Measurements from ENCODE around the gene PHF5A. TPM values are rescaled to one million over a fixed set of nuclear protein-coding genes. Genes with fewer than 3 reads are reported as not detected.

PHF5A gene
- total RNA-seq, 1 donor = 38.4 TPM

DNA sequence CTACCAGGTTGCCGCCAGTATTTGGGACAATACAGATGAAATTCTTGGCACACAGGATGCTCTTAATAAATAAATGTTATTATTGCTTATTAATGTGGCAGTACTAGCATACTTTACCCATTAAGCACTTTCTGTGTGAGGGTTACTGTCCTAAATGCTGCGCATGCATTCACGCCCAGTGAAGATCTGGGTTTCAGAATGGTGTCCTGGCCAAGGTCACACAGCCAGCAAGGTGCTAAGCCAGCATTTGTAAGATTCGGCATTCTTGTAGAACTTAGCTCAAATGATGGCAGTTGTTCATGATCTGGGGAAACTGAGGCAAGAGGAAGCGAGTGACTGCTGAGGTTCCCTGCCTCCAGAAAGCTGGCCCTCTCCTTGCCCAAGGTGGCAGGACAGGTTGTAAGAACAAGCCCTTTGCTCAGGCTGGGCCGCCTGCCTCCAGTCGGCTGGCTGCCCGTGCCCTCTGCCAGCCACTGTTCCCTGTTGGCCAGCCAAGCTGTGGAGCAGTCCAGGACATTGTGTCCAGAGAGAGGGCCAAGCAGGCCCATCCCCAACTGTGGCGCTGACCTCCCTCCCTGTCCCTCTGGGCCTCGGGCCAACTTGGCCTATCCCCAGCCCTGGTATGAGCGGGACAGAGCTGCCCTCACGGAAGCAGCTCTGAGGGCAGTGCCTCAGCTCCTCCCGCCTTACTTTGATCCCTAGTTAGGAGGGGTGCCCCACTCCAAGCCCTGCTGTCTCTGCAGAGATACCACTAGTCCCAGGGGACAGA lies 50.7 kb downstream of the PHF5A start:
- Histone ChIP-seq H3K79me2 (ENCODE audit: insufficient read depth, low read length) (peaks cover 14% of the 10 kb centered on the region), H3K4me2 (ENCODE audit: insufficient read depth, low read length) (peak overlapping the region; percentile 12), H3K27me3 (ENCODE audit: insufficient read depth, low read length) (no peaks in the 10 kb centered on the region), H3K27ac (ENCODE audit: low read depth, low read length) (no peak overlapping the region), H3K36me3 (ENCODE audit: insufficient read depth, low read length) (no peaks in the 10 kb centered on the region), H4K20me1 (ENCODE audit: insufficient read depth, low read length) (peaks cover 7% of the 10 kb centered on the region), H3K9me3 (ENCODE audit: low read depth, low read length) (no peaks in the 10 kb centered on the region), H3K4me1 (ENCODE audit: insufficient read depth, low read length) (peaks cover 22% of the 10 kb centered on the region), H2AFZ (ENCODE audit: low read length) (no peak overlapping the region), H3K4me3 (ENCODE audit: insufficient read depth, low read length) (no peak overlapping the region)
- TF ChIP-seq, protein P1, sequence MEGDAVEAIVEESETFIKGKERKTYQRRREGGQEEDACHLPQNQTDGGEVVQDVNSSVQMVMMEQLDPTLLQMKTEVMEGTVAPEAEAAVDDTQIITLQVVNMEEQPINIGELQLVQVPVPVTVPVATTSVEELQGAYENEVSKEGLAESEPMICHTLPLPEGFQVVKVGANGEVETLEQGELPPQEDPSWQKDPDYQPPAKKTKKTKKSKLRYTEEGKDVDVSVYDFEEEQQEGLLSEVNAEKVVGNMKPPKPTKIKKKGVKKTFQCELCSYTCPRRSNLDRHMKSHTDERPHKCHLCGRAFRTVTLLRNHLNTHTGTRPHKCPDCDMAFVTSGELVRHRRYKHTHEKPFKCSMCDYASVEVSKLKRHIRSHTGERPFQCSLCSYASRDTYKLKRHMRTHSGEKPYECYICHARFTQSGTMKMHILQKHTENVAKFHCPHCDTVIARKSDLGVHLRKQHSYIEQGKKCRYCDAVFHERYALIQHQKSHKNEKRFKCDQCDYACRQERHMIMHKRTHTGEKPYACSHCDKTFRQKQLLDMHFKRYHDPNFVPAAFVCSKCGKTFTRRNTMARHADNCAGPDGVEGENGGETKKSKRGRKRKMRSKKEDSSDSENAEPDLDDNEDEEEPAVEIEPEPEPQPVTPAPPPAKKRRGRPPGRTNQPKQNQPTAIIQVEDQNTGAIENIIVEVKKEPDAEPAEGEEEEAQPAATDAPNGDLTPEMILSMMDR (IDR thresholded peaks at IDR 0.05; ENCODE audit: extremely low read depth, low read depth, low read length) = no peak
- DNase-seq (ENCODE audit: insufficient read length, low spot score, missing footprints) = peak; percentile 68

DNA sequence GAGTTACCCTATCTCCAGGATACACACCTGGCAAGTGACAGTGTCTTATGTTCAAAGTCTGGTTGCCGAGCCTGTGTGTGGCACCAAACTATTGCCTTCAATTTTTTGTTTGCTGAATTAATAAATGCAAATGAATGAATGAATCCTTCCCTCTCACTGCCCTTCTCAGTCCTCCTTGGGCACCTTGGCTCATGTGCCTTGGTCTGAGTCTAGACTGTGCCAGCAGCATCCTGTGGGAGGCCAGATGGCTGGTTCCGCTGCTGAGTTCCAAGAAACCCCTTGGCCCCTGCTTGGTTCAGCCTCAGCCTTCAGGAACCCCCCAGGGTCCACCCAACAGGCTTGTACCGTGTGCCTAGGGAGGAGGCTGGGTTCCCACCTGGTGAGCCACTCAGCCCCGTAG lies 52.9 kb downstream of the PHF5A start:
- Histone ChIP-seq H3K4me3 (ENCODE audit: insufficient read depth, low read length) (no peak overlapping the region), H3K9me3 (ENCODE audit: low read depth, low read length) (no peaks in the 10 kb centered on the region), H3K79me2 (ENCODE audit: insufficient read depth, low read length) (peaks cover 19% of the 10 kb centered on the region), H3K4me1 (ENCODE audit: insufficient read depth, low read length) (peaks cover 27% of the 10 kb centered on the region), H3K36me3 (ENCODE audit: insufficient read depth, low read length) (no peaks in the 10 kb centered on the region), H3K4me2 (ENCODE audit: insufficient read depth, low read length) (no peak overlapping the region), H3K27ac (ENCODE audit: low read depth, low read length) (no peak overlapping the region), H3K27me3 (ENCODE audit: insufficient read depth, low read length) (no peaks in the 10 kb centered on the region), H4K20me1 (ENCODE audit: insufficient read depth, low read length) (peaks cover 7% of the 10 kb centered on the region), H2AFZ (ENCODE audit: low read length) (no peak overlapping the region)
- TF ChIP-seq, protein P1 (IDR thresholded peaks at IDR 0.05; ENCODE audit: extremely low read depth, low read depth, low read length) = no peak
- DNase-seq (ENCODE audit: insufficient read length, low spot score, missing footprints) = no peak

GRCh38 chr22:41411021-41411851 lies 57.3 kb downstream of the PHF5A start:
- H3K9me3 ChIP-seq (ENCODE audit: low read depth, low read length) = no peaks in the 10 kb centered on the region
- DNase-seq (ENCODE audit: insufficient read length, low spot score, missing footprints) = peak; percentile 73
- TF ChIP-seq, protein P1 (IDR thresholded peaks at IDR 0.05; ENCODE audit: extremely low read depth, low read depth, low read length) = no peak
- no peak overlapping the region for H3K27ac ChIP-seq (ENCODE audit: low read depth, low read length)
- H3K4me2 ChIP-seq (ENCODE audit: insufficient read depth, low read length) = no peak overlapping the region
- peaks cover 18% of the 10 kb centered on the region for H3K4me1 ChIP-seq (ENCODE audit: insufficient read depth, low read length)
- no peaks in the 10 kb centered on the region for H3K27me3 ChIP-seq (ENCODE audit: insufficient read depth, low read length)
- peaks cover 19% of the 10 kb centered on the region for H3K79me2 ChIP-seq (ENCODE audit: insufficient read depth, low read length)
- H3K4me3 ChIP-seq (ENCODE audit: insufficient read depth, low read length) = no peak overlapping the region
- H3K36me3 ChIP-seq (ENCODE audit: insufficient read depth, low read length) = no peaks in the 10 kb centered on the region
- no peak overlapping the region for H2AFZ ChIP-seq (ENCODE audit: low read length)
- peaks cover 2% of the 10 kb centered on the region for H4K20me1 ChIP-seq (ENCODE audit: insufficient read depth, low read length)

- H3K79me2 ChIP-seq (ENCODE audit: insufficient read depth, low read length) = peaks cover 17% of the 10 kb centered on the region
- peaks cover 18% of the 10 kb centered on the region for H3K4me1 ChIP-seq (ENCODE audit: insufficient read depth, low read length)
- no peak overlapping the region for H3K4me2 ChIP-seq (ENCODE audit: insufficient read depth, low read length)
- H2AFZ ChIP-seq (ENCODE audit: low read length) = no peak overlapping the region
- H3K36me3 ChIP-seq (ENCODE audit: insufficient read depth, low read length) = no peaks in the 10 kb centered on the region
- peaks cover 2% of the 10 kb centered on the region for H4K20me1 ChIP-seq (ENCODE audit: insufficient read depth, low read length)
- H3K27ac ChIP-seq (ENCODE audit: low read depth, low read length) = no peak overlapping the region
- no peak for DNase-seq (ENCODE audit: insufficient read length, low spot score, missing footprints)
- no peak overlapping the region for H3K4me3 ChIP-seq (ENCODE audit: insufficient read depth, low read length)
- TF ChIP-seq, protein P1 (IDR thresholded peaks at IDR 0.05; ENCODE audit: extremely low read depth, low read depth, low read length) = no peak
- H3K27me3 ChIP-seq (ENCODE audit: insufficient read depth, low read length) = no peaks in the 10 kb centered on the region
- H3K9me3 ChIP-seq (ENCODE audit: low read depth, low read length) = no peaks in the 10 kb centered on the region
These were observed 58.2 kb downstream of the PHF5A start for GRCh38 chr22:41410311-41410751.

All from osteoblast (primary cell).